SH-SY5Y (cell line): Measurements from ENCODE around the gene MRGPRG.

Experiments
- GATA2 ChIP-seq: IDR thresholded peaks from 2 replicates; pipeline ENCODE4 v1.6.1; 2011; ENCODE audit warnings: mild to moderate bottlenecking, low read depth, low read length
- GATA3 ChIP-seq: IDR thresholded peaks from 2 replicates; pipeline ENCODE4 v1.6.1; 2011; ENCODE audit warnings: low read depth, mild to moderate bottlenecking, low read length, moderate library complexity

DNA sequence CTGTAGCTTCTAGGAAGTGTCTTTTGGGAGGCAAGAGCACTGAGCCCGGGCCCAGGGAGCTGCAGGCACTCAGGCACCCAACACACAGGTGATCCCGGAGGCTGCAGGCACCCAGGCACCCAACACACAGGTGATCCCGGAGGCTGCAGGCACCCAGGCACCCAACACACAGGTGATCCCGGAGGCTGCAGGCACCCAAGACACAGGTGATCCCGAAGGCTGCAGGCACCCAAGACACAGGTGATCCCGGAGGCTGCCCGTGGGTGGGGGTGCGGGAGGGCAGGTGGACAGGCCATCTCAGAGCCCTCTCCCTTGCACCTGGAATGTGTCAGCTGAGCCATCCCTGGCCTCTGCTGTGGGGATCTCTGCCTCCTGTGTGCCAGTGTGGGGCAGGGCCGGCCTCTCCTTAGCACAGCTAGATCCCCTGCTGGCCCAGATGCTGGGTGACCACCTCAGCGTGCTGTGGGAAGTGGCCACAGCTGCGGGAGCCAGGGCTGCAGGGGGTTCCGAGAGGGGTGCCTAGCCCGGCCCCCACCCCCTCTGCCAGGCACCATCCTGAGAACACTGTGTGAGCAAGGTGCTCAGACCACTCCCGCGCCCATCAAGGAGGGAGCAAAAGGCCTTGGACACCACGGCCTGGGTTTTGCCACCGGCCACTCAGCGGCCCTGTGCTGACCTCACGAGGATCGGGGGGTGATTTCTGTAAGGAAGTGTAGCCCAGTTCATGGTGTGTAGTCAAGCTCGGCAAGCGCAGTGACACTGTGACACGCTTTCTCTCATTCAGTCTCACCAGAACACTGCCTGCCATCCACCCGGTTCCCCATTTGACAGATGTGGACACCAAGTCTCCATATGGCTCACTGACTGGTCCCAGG, 14.2 kb downstream of the MRGPRG start:
- TF ChIP-seq GATA2, result no peak
- no peak for TF ChIP-seq GATA3
